ENCODE results near the gene ZNF407.

- TF ChIP-seq GATA3 (IDR thresholded peaks at IDR 0.05; ENCODE audit: low read depth, low read length) (no peak), GATA2 (IDR thresholded peaks at IDR 0.05; ENCODE audit: low read depth, low read length) (no peak)
Observed at GRCh38 chr18:74990563-74991081, 393.0 kb downstream of the ZNF407 start.

Data from SH-SY5Y (cell line).